HuH-7.5 (cell line): Measurements from ENCODE around the gene SERINC2.

ENCODE experiments used
- DNase-seq: peaks from one replicate; pipeline ENCODE4 v3.0.0; 2011; ENCODE audit warnings: low spot score

SERINC2 gene

DNA sequence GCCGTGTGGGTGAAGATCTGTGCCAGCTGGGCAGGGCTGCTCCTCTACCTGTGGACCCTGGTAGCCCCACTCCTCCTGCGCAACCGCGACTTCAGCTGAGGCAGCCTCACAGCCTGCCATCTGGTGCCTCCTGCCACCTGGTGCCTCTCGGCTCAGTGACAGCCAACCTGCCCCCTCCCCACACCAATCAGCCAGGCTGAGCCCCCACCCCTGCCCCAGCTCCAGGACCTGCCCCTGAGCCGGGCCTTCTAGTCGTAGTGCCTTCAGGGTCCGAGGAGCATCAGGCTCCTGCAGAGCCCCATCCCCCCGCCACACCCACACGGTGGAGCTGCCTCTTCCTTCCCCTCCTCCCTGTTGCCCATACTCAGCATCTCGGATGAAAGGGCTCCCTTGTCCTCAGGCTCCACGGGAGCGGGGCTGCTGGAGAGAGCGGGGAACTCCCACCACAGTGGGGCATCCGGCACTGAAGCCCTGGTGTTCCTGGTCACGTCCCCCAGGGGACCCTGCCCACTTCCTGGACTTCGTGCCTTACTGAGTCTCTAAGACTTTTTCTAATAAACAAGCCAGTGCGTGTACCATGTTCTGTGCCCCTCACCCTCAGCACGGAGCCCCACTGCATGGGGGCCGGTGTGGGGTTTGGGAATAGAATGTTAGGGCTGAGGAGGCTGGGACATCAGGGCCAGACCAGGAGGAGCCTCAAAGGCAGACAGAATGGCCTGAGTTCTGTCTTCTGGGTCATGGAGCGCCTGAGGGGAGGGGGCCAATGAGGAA lies 21.3 kb downstream of the SERINC2 start:
- DNase-seq, result no peak

- no peak for DNase-seq
Observed at GRCh38 chr1:31434979-31435378, 22.0 kb downstream of the SERINC2 start.

DNA sequence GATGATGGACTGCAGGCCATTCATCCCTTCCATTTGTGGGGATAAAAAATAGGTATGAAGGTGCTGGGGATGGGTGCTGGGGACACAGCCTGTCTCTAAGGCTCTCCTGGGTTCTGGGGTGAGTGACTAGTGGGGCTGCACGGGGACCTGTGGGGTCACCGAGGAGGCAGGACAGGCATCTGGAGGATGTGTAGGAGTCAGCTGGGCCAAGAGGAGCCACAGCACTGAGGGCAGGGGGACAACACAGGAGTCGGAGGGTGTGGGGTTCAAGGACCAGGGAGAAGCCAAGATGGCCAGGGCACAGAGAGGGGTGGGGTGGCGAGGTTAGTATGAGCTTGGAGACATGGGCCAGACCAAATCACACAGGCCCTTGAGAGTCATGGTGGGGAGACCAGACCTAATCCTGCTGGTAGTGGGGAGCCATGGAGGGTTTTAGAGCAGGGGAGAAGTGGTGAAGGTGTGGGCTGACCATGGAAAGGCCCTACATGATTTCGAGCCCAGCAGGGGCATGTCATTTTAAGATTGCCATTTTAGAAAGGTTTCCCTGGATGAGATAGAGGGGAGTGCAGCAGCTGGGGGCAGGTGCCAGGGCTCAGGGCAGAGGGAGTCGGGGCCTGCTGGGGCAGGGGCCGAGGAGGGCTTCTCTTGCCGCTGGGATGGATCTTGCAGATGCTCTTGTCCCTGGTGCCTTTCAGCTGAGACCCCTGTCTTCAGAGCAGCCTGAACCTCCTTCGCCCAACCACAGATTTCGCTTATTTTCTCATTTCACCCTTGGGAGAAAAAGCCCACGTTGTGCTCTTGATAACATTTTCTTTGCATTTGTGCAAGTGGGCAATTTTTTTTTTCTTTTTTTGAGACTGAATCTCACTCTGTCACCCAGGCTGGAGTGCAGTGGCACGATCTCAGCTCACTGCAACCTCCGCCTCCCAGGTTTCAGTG lies 22.7 kb downstream of the SERINC2 start:
- DNase-seq, result no peak

DNA sequence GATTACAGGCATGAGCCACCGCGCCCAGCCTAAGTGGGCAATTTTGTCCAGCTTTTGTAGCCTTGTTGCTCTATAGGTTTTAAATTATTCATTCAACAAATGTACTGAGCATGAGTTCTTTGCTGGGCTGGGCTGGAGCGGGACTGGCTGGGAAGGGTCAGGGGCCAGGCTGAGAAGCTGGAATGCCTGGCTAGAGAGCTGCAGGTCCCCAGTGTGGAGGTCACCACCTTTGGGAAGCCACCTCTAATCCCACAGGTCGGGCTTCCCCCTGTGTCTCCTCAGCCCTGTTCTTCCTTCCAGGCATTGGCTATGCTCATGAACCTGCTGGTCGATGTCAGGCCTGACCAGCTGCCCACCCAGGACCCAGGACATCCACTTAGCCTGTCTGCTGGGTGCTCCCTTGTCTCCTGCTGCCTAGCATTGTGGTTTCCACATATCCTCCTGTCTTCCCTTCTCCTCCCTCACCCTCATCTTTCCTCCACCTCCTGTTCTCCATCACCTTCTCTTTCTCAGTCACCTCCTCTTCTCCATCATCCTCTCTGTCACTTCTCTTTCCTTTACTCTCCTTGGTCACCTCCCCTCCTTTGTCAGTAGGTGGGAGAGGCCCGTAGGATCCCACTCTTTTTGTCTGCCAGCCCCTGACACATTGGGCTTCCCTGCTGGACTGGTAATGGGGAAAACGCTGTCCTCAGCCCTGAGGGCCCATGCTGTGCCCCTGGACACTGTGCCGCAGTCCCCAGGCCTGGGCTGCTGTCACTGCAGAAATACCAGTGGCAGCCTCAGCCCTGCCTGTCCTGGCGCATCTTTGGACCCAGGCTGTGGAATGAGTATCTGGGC lies 23.8 kb downstream of the SERINC2 start:
- DNase-seq, result no peak

GRCh38 chr1:31437433-31438037 lies 24.5 kb downstream of the SERINC2 start:
- no peak for DNase-seq

- no peak for DNase-seq
Observed at GRCh38 chr1:31439276-31439675, 26.3 kb downstream of the SERINC2 start.

GRCh38 chr1:31441073-31441472 lies 28.1 kb downstream of the SERINC2 start:
- no peak for DNase-seq

GRCh38 chr1:31441558-31441957 lies 28.5 kb downstream of the SERINC2 start:
- no peak for DNase-seq

DNA sequence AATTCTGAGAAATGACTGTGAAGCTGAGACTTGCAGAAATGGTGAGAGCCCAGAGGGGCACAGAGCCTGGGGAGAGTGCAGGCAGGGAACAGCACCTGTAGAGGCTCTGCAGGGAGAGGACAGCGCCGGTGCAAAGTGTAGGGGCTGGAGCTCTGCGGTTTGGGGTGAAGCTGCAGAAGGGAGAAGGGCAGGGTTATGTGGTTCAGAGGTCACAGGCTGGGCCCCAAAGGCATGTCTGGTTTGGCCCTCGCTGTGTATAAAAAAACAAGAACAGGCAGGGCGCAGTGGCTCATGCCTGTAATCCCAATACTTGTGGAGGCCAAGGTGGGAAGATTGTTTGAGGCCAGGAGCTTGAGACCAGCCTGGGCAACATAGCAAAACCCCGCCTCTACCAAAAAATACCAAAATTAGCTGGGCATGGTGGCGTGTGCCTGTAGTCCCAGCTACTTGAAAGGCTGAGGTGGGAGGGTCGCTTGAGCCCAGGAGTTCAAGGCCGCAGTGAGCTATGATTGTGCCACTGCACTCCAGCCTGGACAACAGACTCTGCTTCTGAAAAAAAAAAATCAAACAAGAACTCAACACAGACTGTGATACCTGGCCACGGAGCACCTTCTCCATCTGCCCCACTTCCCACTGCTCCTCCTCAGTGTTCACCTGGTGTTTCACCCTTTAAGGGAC lies 29.1 kb downstream of the SERINC2 start:
- DNase-seq, result no peak

- DNase-seq, result no peak
Observed at GRCh38 chr1:31442648-31442994, 29.6 kb downstream of the SERINC2 start.

GRCh38 chr1:31443673-31444072 lies 30.7 kb downstream of the SERINC2 start:
- no peak for DNase-seq

DNA sequence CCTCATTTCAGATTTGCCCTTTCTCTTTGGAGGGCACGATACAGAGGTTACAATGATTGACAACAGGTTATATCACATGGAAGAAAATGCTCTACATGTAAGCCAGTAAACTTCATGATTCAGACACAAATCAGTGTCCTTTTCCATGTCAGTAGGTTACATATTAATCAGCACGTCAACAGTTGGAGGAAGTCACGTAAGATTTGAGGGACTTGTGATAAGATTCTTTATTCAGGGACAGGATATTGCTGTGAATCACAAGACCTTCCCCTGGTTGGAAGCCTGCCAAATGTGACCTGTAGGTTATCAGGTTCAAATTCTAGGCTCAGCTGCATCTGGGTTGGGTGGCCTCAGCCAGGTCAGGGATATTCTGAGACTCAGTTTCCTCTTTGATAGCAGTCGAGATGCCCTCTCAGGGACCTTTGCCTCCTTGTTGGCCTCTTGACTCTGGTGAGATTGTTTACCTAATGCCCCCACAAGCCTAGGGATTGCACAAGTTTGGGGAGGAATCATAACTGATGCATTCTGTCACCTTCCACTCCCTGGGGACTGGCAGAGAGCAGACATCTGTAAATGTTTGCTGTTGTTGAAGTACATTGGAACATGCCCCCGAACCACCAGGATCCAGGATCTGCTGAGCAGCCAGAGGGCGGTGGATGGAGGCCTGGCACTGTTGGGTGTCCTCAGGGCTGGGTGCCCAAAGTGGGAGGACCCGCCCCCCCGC lies 31.9 kb downstream of the SERINC2 start:
- no peak for DNase-seq

- no peak for DNase-seq
Observed at GRCh38 chr1:31445951-31446350, 32.9 kb downstream of the SERINC2 start.

GRCh38 chr1:31447210-31447609 lies 34.2 kb downstream of the SERINC2 start:
- DNase-seq, result no peak

- no peak for DNase-seq
Observed at GRCh38 chr1:31453384-31454079, 40.5 kb downstream of the SERINC2 start.

- DNase-seq, result no peak
Observed at GRCh38 chr1:31458287-31458896, 45.4 kb downstream of the SERINC2 start.

- no peak for DNase-seq
Observed at GRCh38 chr1:31460027-31460426, 47.0 kb downstream of the SERINC2 start.

DNA sequence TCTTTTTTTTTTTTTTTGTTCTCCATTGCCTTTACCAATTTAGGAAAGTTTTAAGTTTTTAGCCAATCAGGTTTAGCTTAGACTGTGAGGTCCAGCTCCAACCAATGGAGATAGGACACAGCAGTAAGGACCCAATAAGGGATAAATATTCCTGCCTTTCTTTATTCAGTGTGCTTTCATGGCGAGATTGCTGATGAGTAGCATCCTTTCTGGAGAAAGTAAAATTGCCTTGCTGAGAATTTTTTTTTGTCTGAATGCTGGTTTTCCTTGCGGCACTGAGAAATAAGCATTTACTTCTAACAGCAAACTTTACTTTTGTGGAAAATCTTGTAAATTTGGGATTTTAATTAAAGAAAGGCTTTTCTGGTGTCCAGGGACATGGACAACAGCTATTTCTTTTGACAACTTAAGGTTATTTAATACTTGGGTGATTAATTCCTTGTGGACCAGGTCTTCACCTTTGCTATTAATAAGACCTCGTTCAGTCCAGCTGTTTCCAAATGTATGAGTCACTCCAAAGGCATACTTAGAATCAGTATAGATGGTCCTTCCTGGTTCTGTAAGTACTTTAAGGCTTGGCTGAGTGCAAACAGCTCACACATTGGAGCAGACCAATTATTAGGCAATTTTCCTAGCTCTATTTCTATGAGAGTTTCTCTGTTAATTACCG lies 54.1 kb downstream of the SERINC2 start:
- no peak for DNase-seq

DNA sequence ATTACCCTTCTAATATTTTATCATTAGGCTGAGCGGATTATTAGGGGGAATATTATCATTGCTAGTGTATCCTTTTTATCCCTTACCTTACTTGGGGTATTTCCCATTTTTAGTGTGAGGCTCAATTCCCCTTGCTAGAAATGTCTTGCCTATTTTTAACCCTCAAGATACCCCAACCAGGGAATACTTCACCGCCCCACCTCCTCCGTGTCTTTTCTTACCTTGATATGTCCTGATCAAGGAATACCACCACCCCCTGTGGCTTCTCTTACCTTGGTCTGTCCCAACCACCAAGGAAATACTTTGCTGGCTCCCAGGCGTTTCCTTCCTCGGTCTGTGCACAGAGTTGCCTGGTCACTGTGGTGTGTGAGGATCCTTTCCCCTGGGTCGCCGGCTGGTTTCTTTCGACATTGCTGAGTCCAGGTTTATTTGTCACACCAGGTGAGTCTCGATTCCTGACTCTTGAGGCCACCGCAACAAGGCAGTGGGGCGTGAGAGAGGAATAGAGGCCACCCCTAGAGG lies 57.8 kb downstream of the SERINC2 start:
- no peak for DNase-seq
